GM12878 (cell line): ENCODE data around the gene MIGA2. TPM values are rescaled to one million over a fixed set of nuclear protein-coding genes. Genes with fewer than 3 reads are reported as not detected.

Experiments
- ATAC-seq: fragments of 200-7000 bp; cut with Tn5 transposase; 3 replicates; pipeline ENCODE4 v1.9.1; 2020; ENCODE audit warnings: mild to moderate bottlenecking, moderate library complexity
- BruUV-seq: library from RNA; stranded (reverse); fragments of 400-500 nt; replicated peaks from 2 replicates; lab custom pipeline; 2021; lab: Mats Ljungman, UMichigan
- CTCF ChIA-PET: fragments of 300-600 bp; sonication (Branson Sonifier 250); formaldehyde crosslinking; extraction: SDS; loops from one replicate; lab custom pipeline; 2021; ENCODE audit warnings: inconsistent platforms; lab: Yijun Ruan, JAX
- POLR2A ChIA-PET: fragments of 350-600 bp; formaldehyde crosslinking; extraction: SDS; loops from one replicate; lab custom pipeline; 2021; ENCODE audit warnings: inconsistent platforms; lab: Charles Lee
- RAD21 ChIA-PET: fragments of 300-600 bp; sonication (Branson Sonifier 250); formaldehyde crosslinking; loops from one replicate; lab custom pipeline; 2023; ENCODE audit warnings: antibody characterized with exemption; ENCODE audit not compliant: unreplicated experiment; lab: Charles Lee
- SMC1A ChIA-PET: fragments of 300-600 bp; sonication (Branson Sonifier 250); formaldehyde crosslinking; loops from one replicate; lab custom pipeline; 2023; ENCODE audit not compliant: unreplicated experiment, uncharacterized antibody; lab: Charles Lee
- DNase-seq: peaks from one replicate; pipeline ENCODE4 v3.0.0-alpha.2; 2011; ENCODE audit warnings: low read depth, low spot score
- FAIRE-seq: peaks from 3 replicates; lab custom pipeline; 2011; peaks lifted over from hg19 to GRCh38; lab: Jason Lieb, UNC
- H2AFZ ChIP-seq: 2 replicates; pipeline ENCODE4 v1.6.0; 2011; ENCODE audit warnings: low read depth, low read length, control low read depth; ENCODE audit not compliant: control insufficient read depth
- H3K27ac ChIP-seq: 2 replicates; pipeline ENCODE4 v1.5.1; 2011; ENCODE audit warnings: control low read depth; ENCODE audit not compliant: control insufficient read depth, insufficient read depth
- H3K27me3 ChIP-seq, 2 experiments: replicated peaks in 1 of 2; 2 replicates each; pipeline versions ENCODE4 v1.6.0 to v1.6.1; 2011; ENCODE audit warnings: low read length in 1 of 2; ENCODE audit not compliant: control insufficient read depth in 2 of 2, insufficient read depth in 2 of 2
- H3K36me3 ChIP-seq, 2 experiments: 2 replicates each; pipeline ENCODE4 v1.5.1; 2011; ENCODE audit warnings: low read length in 1 of 2; ENCODE audit not compliant: control insufficient read depth in 2 of 2, insufficient read depth in 2 of 2
- H3K4me1 ChIP-seq: 2 replicates; pipeline ENCODE4 v1.6.1; 2011; ENCODE audit warnings: mild to moderate bottlenecking, low read length, moderate library complexity, mixed read lengths; ENCODE audit not compliant: control insufficient read depth, insufficient read depth
- H3K4me2 ChIP-seq: 2 replicates; pipeline ENCODE4 v1.6.0; 2011; ENCODE audit warnings: control low read depth; ENCODE audit not compliant: control insufficient read depth, insufficient read depth
- H3K4me3 ChIP-seq: fragments of 200-600 bp; sonication (generic); 2 replicates; pipeline ENCODE4 v1.5.1; 2016
- H3K79me2 ChIP-seq: 2 replicates; pipeline ENCODE4 v1.6.0; 2011; ENCODE audit warnings: low read length; ENCODE audit not compliant: control insufficient read depth, insufficient read depth
- H3K9ac ChIP-seq: 2 replicates; pipeline ENCODE4 v1.8.0; 2011; ENCODE audit warnings: low read length, control low read depth, mixed read lengths; ENCODE audit not compliant: control insufficient read depth, insufficient read depth
- H3K9me3 ChIP-seq: replicated peaks from 3 replicates; pipeline ENCODE4 v1.5.1; 2011; ENCODE audit warnings: mild to moderate bottlenecking, low read length; ENCODE audit not compliant: control insufficient read depth, insufficient read depth
- H4K20me1 ChIP-seq: 2 replicates; pipeline ENCODE4 v1.6.0; 2011; ENCODE audit not compliant: control insufficient read depth, insufficient read depth
- ETV6 ChIP-seq, 2 experiments: fragments of 450-650 bp in 1 of 2; IDR thresholded peaks in 1 of 2; conservative IDR thresholded peaks in 1 of 2; 2 replicates each; pipeline ENCODE4 v1.6.1; 2014; ENCODE audit warnings: antibody characterized with exemption in 1 of 2, borderline replicate concordance in 1 of 2, low read depth in 1 of 2, mild to moderate bottlenecking in 1 of 2, moderate library complexity in 1 of 2
- FOXM1 ChIP-seq: IDR thresholded peaks from 2 replicates; pipeline ENCODE4 v1.6.1; 2012; ENCODE audit warnings: low read depth, mild to moderate bottlenecking, inconsistent platforms, low read length, moderate library complexity
- MTA2 ChIP-seq: fragments of 450-650 bp; IDR thresholded peaks from 2 replicates; pipeline ENCODE4 v1.6.1; 2016; ENCODE audit warnings: low read depth, mild to moderate bottlenecking, moderate library complexity
- MXI1 ChIP-seq: fragments of 150-350 bp; IDR thresholded peaks from 2 replicates; pipeline ENCODE4 v1.6.1; 2011; ENCODE audit warnings: low read depth, mild to moderate bottlenecking, inconsistent platforms, low read length, improper control_type of control experiment
- MYC ChIP-seq: IDR thresholded peaks from 2 replicates; pipeline ENCODE4 v1.6.1; 2011; ENCODE audit warnings: mild to moderate bottlenecking, low read length, moderate library complexity, inconsistent platforms; ENCODE audit not compliant: insufficient read depth, insufficient replicate concordance, insufficient read length, severe bottlenecking
- NBN ChIP-seq: fragments of 450-650 bp; IDR thresholded peaks from 2 replicates; pipeline ENCODE4 v1.6.1; 2016
- SRF ChIP-seq, 2 experiments: IDR thresholded peaks; 2 replicates each; pipeline ENCODE4 v1.6.1; 2011; ENCODE audit warnings: low read depth in 2 of 2, low read length in 2 of 2, mild to moderate bottlenecking in 1 of 2, moderate library complexity in 1 of 2
- TCF12 ChIP-seq: IDR thresholded peaks from 2 replicates; pipeline ENCODE4 v1.6.1; 2011; ENCODE audit warnings: low read depth, mild to moderate bottlenecking, low read length
- ZNF24 ChIP-seq: fragments of 450-650 bp; IDR thresholded peaks from 2 replicates; pipeline ENCODE4 v1.6.1; 2017; ENCODE audit warnings: antibody characterized with exemption, mild to moderate bottlenecking
- WGBS: methylation state at CpG from one replicate; pipeline ENCODE4 v1.1.6; 2016; ENCODE audit warnings: low lambda C conversion rate; ENCODE audit not compliant: insufficient replicate concordance, insufficient coverage; ENCODE audit errors: missing lambda C conversion rate; 5-methylcytosine and 5-hydroxymethylcytosine counted together
- in situ Hi-C: fragments of 300-500 bp; cut with MboI; formaldehyde crosslinking; loops from 9 replicates; pipeline ENCODE4 v1.14.3; 2018; ENCODE audit warnings: mixed read lengths
- intact Hi-C: fragments of 100-400 bp; cut with micrococcal nuclease; formaldehyde crosslinking; loops from one replicate; pipeline ENCODE4 v1.14.2; 2022; ENCODE audit not compliant: unreplicated experiment
- polyA plus RNA-seq, 11 experiments: library from polyadenylated mRNA; depleted of rRNA in 4 of 11; unstranded in 6 of 11; stranded (reverse) in 5 of 11; fragments of >200 nt; fragmentation: Nextera tagmentation in 4 of 11; fragmentation: Illumina TruSeq in 1 of 11; extraction: Ambion mirVana in 4 of 11; extraction: Trizol in 1 of 11; gene quantifications; 1 replicate in 1 of 11; 2 replicates in 10 of 11; pipeline versions ENCODE4 v1.2.1 to v1.2.3, GENCODE V29; 2011 to 2016; ENCODE audit warnings: inconsistent platforms in 2 of 11, missing spikeins in 2 of 11, low read depth in 1 of 11
- total RNA-seq, 4 experiments: library from RNA; depleted of rRNA in 3 of 4; stranded (reverse); fragments of >200 nt in 3 of 4; fragmentation: Illumina TruSeq in 1 of 4; extraction: Trizol in 1 of 4; gene quantifications; 2 replicates each; pipeline versions ENCODE4 v1.2.1 to v1.2.3, GENCODE V29; 2013 to 2021
- TF ChIP-seq, protein P1 (sequence below): IDR thresholded peaks from 2 replicates; pipeline ENCODE4 v1.6.1; 2011; ENCODE audit warnings: low read depth, mild to moderate bottlenecking, low read length, moderate library complexity, borderline replicate concordance; ENCODE audit errors: extremely low read depth
- TF ChIP-seq, protein P2 (sequence below): fragments of 450-650 bp; IDR thresholded peaks from 2 replicates; pipeline ENCODE4 v1.6.1; 2016; ENCODE audit warnings: mild to moderate bottlenecking
- TF ChIP-seq, protein P3 (sequence below): IDR thresholded peaks from 2 replicates; pipeline ENCODE4 v1.6.1; 2011; ENCODE audit warnings: borderline replicate concordance, low read depth, mild to moderate bottlenecking, moderate library complexity, low read length; ENCODE audit not compliant: insufficient read depth, poor library complexity, severe bottlenecking

The MIGA2 gene
- total and polyA plus RNA-seq, 10 of the 15 experiments (the other 5 are each of a cell fraction or from before 2014, with no cell fraction given) = 0.14 to 31.0 (median 12.7) TPM

DNA sequence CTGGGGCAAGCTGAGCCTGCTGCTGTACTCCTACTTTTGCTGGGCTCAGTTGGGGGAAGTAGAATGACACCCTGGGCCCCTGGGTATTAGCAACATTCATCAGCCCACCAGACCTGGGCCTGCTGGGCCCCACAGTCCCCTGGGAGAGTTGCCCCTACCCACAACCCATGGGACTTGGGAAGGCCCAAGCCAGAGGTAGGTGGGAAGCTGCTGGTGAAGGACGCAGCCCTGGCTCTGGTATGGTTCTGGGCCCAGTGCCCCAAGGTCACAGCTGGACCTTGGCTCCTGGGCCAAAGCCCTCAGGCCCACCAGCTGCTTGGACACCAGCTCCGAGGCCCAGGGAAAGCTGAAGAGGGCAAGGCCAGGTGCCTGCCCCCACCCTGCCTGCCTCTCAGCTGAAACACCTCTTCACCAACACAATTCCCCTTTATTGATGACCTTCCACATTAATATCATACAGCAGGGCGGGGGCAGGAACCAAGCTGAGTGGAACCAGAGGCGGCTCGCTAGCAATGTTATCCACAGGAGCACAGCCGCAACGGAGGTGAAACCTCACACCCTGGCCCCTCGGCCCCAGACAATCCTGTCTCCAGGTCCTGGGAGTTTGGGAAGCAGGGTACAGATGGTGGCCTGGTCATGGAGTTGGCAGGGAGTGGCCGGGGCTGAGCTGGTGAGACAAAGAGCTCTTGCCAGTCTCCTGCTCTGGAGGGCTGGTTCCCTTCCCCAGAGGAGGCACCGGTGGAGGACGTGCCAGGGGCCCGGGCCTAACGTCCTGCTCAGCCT, 58.2 kb downstream of the MIGA2 start:
- FAIRE-seq = no peak

More for the DNA sequence above, 58.2 kb downstream of the MIGA2 start:
- H2AFZ ChIP-seq = no peak overlapping the region
- POLR2A ChIA-PET = no interaction called here
- no peaks in the 10 kb centered on the region for H4K20me1 ChIP-seq
- CTCF ChIA-PET = interaction anchor here (2.1 kb wide), 1 partner anchor 9 kb away, joined by 6 read pairs; no protein-coding TSS in a partner anchor
- no peaks in the 10 kb centered on the region for H3K79me2 ChIP-seq
- H3K27me3 ChIP-seq = no peaks in the 10 kb centered on the region
- SMC1A ChIA-PET = no interaction called here
- no peak overlapping the region for H3K27ac ChIP-seq
- H3K36me3 ChIP-seq = peaks cover 3 to 5% of the 10 kb centered on the region in 2 experiments
- RAD21 ChIA-PET = no interaction called here
- DNase-seq (no peak), ATAC-seq (no peak)
- no peak overlapping the region for H3K4me3 ChIP-seq
- no peaks in the 10 kb centered on the region for H3K4me1 ChIP-seq
- no peak overlapping the region for H3K9ac ChIP-seq
- no peaks in the 10 kb centered on the region for H3K9me3 ChIP-seq
- TF ChIP-seq, protein P1, sequence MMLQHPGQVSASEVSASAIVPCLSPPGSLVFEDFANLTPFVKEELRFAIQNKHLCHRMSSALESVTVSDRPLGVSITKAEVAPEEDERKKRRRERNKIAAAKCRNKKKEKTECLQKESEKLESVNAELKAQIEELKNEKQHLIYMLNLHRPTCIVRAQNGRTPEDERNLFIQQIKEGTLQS = no peak
- no peak for TF ChIP-seq TCF12
- TF ChIP-seq SRF (IDR thresholded peaks at IDR 0.05; ENCODE audit: low read depth in 2 of 2, low read length in 2 of 2) = no peak
- TF ChIP-seq, protein P2, sequence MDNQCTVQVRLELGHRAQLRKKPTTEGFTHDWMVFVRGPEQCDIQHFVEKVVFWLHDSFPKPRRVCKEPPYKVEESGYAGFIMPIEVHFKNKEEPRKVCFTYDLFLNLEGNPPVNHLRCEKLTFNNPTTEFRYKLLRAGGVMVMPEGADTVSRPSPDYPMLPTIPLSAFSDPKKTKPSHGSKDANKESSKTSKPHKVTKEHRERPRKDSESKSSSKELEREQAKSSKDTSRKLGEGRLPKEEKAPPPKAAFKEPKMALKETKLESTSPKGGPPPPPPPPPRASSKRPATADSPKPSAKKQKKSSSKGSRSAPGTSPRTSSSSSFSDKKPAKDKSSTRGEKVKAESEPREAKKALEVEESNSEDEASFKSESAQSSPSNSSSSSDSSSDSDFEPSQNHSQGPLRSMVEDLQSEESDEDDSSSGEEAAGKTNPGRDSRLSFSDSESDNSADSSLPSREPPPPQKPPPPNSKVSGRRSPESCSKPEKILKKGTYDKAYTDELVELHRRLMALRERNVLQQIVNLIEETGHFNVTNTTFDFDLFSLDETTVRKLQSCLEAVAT = no peak
- TF ChIP-seq ETV6 (conservative IDR thresholded peaks at IDR 0.05 in 1 of 2, IDR thresholded peaks at IDR 0.05 in 1 of 2; ENCODE audit: borderline replicate concordance in 1 of 2, low read depth in 1 of 2) = no peak
- no peak for TF ChIP-seq MXI1
- TF ChIP-seq, protein P3, sequence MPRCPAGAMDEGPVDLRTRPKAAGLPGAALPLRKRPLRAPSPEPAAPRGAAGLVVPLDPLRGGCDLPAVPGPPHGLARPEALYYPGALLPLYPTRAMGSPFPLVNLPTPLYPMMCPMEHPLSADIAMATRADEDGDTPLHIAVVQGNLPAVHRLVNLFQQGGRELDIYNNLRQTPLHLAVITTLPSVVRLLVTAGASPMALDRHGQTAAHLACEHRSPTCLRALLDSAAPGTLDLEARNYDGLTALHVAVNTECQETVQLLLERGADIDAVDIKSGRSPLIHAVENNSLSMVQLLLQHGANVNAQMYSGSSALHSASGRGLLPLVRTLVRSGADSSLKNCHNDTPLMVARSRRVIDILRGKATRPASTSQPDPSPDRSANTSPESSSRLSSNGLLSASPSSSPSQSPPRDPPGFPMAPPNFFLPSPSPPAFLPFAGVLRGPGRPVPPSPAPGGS = no peak
- TF ChIP-seq MTA2 = no peak
- TF ChIP-seq NBN = no peak
- TF ChIP-seq FOXM1 = no peak
- no peak for TF ChIP-seq ZNF24
- no peak for TF ChIP-seq MYC
- 61% methylated on average over 13 of the region's 13 CpGs for WGBS
- BruUV-seq = no TSS peak
- in situ Hi-C loops = no loop called here
- no peak overlapping the region for H3K4me2 ChIP-seq
- intact Hi-C loops = no loop called here
